Measurements from ENCODE around the gene GOLPH3.

The GOLPH3 gene

GRCh38 chr5:32207355-32207634 lies 33.2 kb upstream of the GOLPH3 start:
- no peak overlapping the region for H3K27ac ChIP-seq (ENCODE audit: poor library complexity, severe bottlenecking)
- no peaks in the 10 kb centered on the region for H3K9me3 ChIP-seq (ENCODE audit: severe bottlenecking)
- no peak for TF ChIP-seq CTCF (IDR thresholded peaks at IDR 0.05; ENCODE audit: poor library complexity, severe bottlenecking)
- H3K36me3 ChIP-seq (ENCODE audit: low read depth), result no peaks in the 10 kb centered on the region
- no peaks in the 10 kb centered on the region for H3K4me1 ChIP-seq (ENCODE audit: insufficient read depth, poor library complexity, severe bottlenecking)
- ATAC-seq (ENCODE audit: low read depth) (no peak), DNase-seq (ENCODE audit: low spot score) (no peak)
- no peak overlapping the region for H3K4me3 ChIP-seq (ENCODE audit: severe bottlenecking)
- H3K27me3 ChIP-seq (ENCODE audit: insufficient read depth, poor library complexity, severe bottlenecking), result no peaks in the 10 kb centered on the region

GRCh38 chr5:32206509-32207354 lies 32.6 kb upstream of the GOLPH3 start:
- Histone ChIP-seq H3K27me3 (ENCODE audit: insufficient read depth, poor library complexity, severe bottlenecking) (no peaks in the 10 kb centered on the region), H3K4me1 (ENCODE audit: insufficient read depth, poor library complexity, severe bottlenecking) (no peaks in the 10 kb centered on the region), H3K36me3 (ENCODE audit: low read depth) (no peaks in the 10 kb centered on the region), H3K27ac (ENCODE audit: poor library complexity, severe bottlenecking) (no peak overlapping the region), H3K9me3 (ENCODE audit: severe bottlenecking) (no peaks in the 10 kb centered on the region), H3K4me3 (ENCODE audit: severe bottlenecking) (no peak overlapping the region)
- ATAC-seq (ENCODE audit: low read depth), result no peak
- no peak for DNase-seq (ENCODE audit: low spot score)
- TF ChIP-seq CTCF (IDR thresholded peaks at IDR 0.05; ENCODE audit: poor library complexity, severe bottlenecking), result no peak

- Histone ChIP-seq H3K9me3 (ENCODE audit: severe bottlenecking) (no peaks in the 10 kb centered on the region), H3K27me3 (ENCODE audit: insufficient read depth, poor library complexity, severe bottlenecking) (no peaks in the 10 kb centered on the region), H3K4me1 (ENCODE audit: insufficient read depth, poor library complexity, severe bottlenecking) (peaks cover 3% of the 10 kb centered on the region), H3K4me3 (ENCODE audit: severe bottlenecking) (no peak overlapping the region), H3K36me3 (ENCODE audit: low read depth) (no peaks in the 10 kb centered on the region), H3K27ac (ENCODE audit: poor library complexity, severe bottlenecking) (no peak overlapping the region)
- TF ChIP-seq CTCF (IDR thresholded peaks at IDR 0.05; ENCODE audit: poor library complexity, severe bottlenecking), result no peak
- DNase-seq (ENCODE audit: low spot score), result no peak
- no peak for ATAC-seq (ENCODE audit: low read depth)
Measured at GRCh38 chr5:32206053-32206452, 31.9 kb upstream of the GOLPH3 start.

GRCh38 chr5:32202394-32202793 lies 28.3 kb upstream of the GOLPH3 start:
- Histone ChIP-seq H3K27ac (ENCODE audit: poor library complexity, severe bottlenecking) (no peak overlapping the region), H3K9me3 (ENCODE audit: severe bottlenecking) (no peaks in the 10 kb centered on the region), H3K27me3 (ENCODE audit: insufficient read depth, poor library complexity, severe bottlenecking) (no peaks in the 10 kb centered on the region), H3K4me3 (ENCODE audit: severe bottlenecking) (no peak overlapping the region), H3K4me1 (ENCODE audit: insufficient read depth, poor library complexity, severe bottlenecking) (peaks cover 15% of the 10 kb centered on the region), H3K36me3 (ENCODE audit: low read depth) (no peaks in the 10 kb centered on the region)
- TF ChIP-seq CTCF (IDR thresholded peaks at IDR 0.05; ENCODE audit: poor library complexity, severe bottlenecking), result no peak
- ATAC-seq (ENCODE audit: low read depth) (no peak), DNase-seq (ENCODE audit: low spot score) (no peak)

GRCh38 chr5:32201122-32201753 lies 27.1 kb upstream of the GOLPH3 start:
- no peak for DNase-seq (ENCODE audit: low spot score)
- no peaks in the 10 kb centered on the region for H3K9me3 ChIP-seq (ENCODE audit: severe bottlenecking)
- H3K4me3 ChIP-seq (ENCODE audit: severe bottlenecking), result no peak overlapping the region
- no peaks in the 10 kb centered on the region for H3K27me3 ChIP-seq (ENCODE audit: insufficient read depth, poor library complexity, severe bottlenecking)
- no peak for ATAC-seq (ENCODE audit: low read depth)
- no peak for TF ChIP-seq CTCF (IDR thresholded peaks at IDR 0.05; ENCODE audit: poor library complexity, severe bottlenecking)
- no peak overlapping the region for H3K27ac ChIP-seq (ENCODE audit: poor library complexity, severe bottlenecking)
- H3K4me1 ChIP-seq (ENCODE audit: insufficient read depth, poor library complexity, severe bottlenecking), result peaks cover 15% of the 10 kb centered on the region
- H3K36me3 ChIP-seq (ENCODE audit: low read depth), result no peaks in the 10 kb centered on the region
